Central memory CD8-positive, alpha-beta T cell (primary cell): ENCODE data around the gene ZNF600.
"Not testable (repeated sequence)": the region's sequence is repeated elsewhere in the genome, so short reads cannot be mapped to it uniquely, and the experiment has no call there.

Experiments used
- ATAC-seq: fragments of 150-1000 bp; cut with Tn5 transposase; replicated peaks from 2 replicates; pipeline ENCODE4 v1.10.0; 2022; ENCODE audit warnings: mild to moderate bottlenecking, moderate FRiP score, moderate number of reproducible peaks; ENCODE audit not compliant: poor library complexity, severe bottlenecking; ENCODE audit errors: extremely low read depth
- DNase-seq, 2 donors: peaks; one replicate each; pipeline ENCODE4 v3.0.0; 2021; ENCODE audit warnings: low spot score in 2 of 2
- H3K27ac Mint-ChIP-seq: one replicate; pipeline ENCODE4 v1.8.0; 2022; ENCODE audit warnings: low read depth, mild to moderate bottlenecking, moderate library complexity, mixed read lengths
- H3K27me3 Mint-ChIP-seq: one replicate; pipeline ENCODE4 v1.8.0; 2022; ENCODE audit warnings: mixed read lengths
- H3K36me3 Mint-ChIP-seq: one replicate; pipeline ENCODE4 v1.8.0; 2022; ENCODE audit warnings: mild to moderate bottlenecking, moderate library complexity, mixed read lengths; ENCODE audit not compliant: insufficient read depth
- H3K4me1 Mint-ChIP-seq: one replicate; pipeline ENCODE4 v1.8.0; 2022; ENCODE audit warnings: mixed read lengths
- H3K4me3 Mint-ChIP-seq: one replicate; pipeline ENCODE4 v1.8.0; 2022; ENCODE audit warnings: mild to moderate bottlenecking, moderate library complexity, mixed read lengths
- H3K9me3 Mint-ChIP-seq: one replicate; pipeline ENCODE4 v1.8.0; 2022; ENCODE audit warnings: mixed read lengths

Gene ZNF600

GRCh38 chr19:52734893-52735661, 51.5 kb downstream of the ZNF600 start, which contains the start of gene ZNF611:
Gene ZNF611 (minus strand): TSS chr19:52735044. CDS start chr19:52715894, 19,150 bp downstream.
- Mint-ChIP-seq H3K36me3 (peaks cover 8% of the 10 kb centered on the region), H3K9me3 (no peaks in the 10 kb centered on the region), H3K27ac (peak within 1 kb of the TSS; percentile 71), H3K4me3 (peak within 1 kb of the TSS; percentile 77), H3K27me3 (no peaks in the 10 kb centered on the region), H3K4me1 (peaks cover 13% of the 10 kb centered on the region)
- DNase-seq (peak; percentile 99), ATAC-seq (peak; percentile 98)

GRCh38 chr19:52734331-52734892, 52.2 kb downstream of the ZNF600 start:
- DNase-seq (no peak), ATAC-seq (peak; percentile 33)
- H3K27ac Mint-ChIP-seq: peak overlapping the region; percentile 71
- H3K4me1 Mint-ChIP-seq: peaks cover 13% of the 10 kb centered on the region
- H3K4me3 Mint-ChIP-seq: peak overlapping the region; percentile 77
- no peaks in the 10 kb centered on the region for H3K9me3 Mint-ChIP-seq
- no peaks in the 10 kb centered on the region for H3K27me3 Mint-ChIP-seq
- peaks cover 10% of the 10 kb centered on the region for H3K36me3 Mint-ChIP-seq

DNA sequence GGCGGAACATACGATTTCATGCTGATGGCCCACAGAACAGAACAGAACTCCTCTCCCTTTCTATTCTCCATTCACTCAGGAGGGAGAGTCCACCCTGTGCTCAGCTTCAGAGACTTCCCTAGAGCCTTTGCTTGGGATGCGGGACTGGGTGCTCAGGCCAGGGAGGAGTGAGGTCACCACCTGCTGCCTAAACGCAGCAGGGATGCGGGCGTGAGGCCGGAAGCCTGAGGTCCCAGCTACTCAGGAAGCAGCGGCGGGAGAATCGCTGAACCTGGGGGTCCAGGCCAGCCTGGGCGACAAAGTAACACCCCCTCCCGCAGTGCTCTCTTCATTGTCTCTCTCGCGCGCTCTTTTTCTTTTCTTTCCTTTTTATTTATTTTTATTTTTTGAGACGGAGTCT, 60.5 kb downstream of the ZNF600 start:
- H3K9me3 Mint-ChIP-seq, DNase-seq, H3K4me1 Mint-ChIP-seq, H3K27me3 Mint-ChIP-seq, ATAC-seq, H3K4me3 Mint-ChIP-seq: not testable (repeated sequence)
- Mint-ChIP-seq H3K36me3 (peaks cover 36% of the 10 kb centered on the region), H3K27ac (peak overlapping the region; percentile 82)

- H3K27ac Mint-ChIP-seq: no peak overlapping the region
- ATAC-seq: no peak
- H3K9me3 Mint-ChIP-seq: no peaks in the 10 kb centered on the region
Measured at GRCh38 chr19:52725528-52725961, 61.0 kb downstream of the ZNF600 start.

DNA sequence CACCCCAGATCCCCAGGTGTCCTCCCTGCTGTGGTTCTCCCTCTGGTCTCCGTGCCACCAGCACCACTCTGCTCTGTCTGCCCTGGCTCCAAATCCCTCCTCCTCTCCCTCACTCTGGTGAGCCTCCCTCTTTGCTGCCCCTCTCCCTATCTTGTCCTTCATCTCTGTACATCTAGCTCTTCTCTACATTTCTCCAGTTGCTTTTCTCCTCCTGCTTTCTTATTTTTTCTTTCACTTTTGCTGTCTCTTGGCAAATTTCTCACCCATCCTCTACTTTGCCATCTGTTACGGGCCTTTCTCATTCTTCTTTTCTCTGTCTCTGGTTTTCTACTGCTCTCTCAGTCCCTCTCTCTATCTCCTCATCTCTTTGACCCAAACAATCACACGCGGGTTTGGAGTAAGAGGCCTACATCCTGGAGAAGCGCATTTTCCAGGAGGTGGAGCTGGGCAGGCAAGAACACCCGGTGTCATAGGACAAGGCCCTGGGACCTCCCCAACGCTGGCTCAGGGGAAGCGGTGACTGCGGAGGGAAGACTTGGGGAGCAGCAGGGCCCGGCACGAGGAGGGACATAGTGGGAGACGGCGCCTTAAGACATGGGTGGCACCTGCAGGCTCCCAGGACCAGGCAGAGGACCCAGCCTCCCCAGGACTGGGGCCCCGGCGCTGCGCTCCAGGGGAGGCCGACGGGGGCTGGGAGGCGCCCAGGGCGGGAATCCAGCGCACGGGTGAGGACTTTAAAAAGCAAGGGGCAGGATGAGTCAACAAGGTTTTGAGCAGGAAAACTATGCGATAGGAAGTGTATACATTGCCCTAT, 61.7 kb downstream of the ZNF600 start:
- no peak overlapping the region for H3K4me3 Mint-ChIP-seq
- no peak overlapping the region for H3K27ac Mint-ChIP-seq
- no peaks in the 10 kb centered on the region for H3K27me3 Mint-ChIP-seq
- peaks cover 6% of the 10 kb centered on the region for H3K4me1 Mint-ChIP-seq
- DNase-seq: no peak
- ATAC-seq: no peak
- H3K9me3 Mint-ChIP-seq: no peaks in the 10 kb centered on the region
- peaks cover 33% of the 10 kb centered on the region for H3K36me3 Mint-ChIP-seq

More at GRCh38 chr19:52725528-52725961, 61.0 kb downstream of the ZNF600 start:
- no peak overlapping the region for H3K4me3 Mint-ChIP-seq
- H3K27me3 Mint-ChIP-seq: no peaks in the 10 kb centered on the region
- peaks cover 6% of the 10 kb centered on the region for H3K4me1 Mint-ChIP-seq
- DNase-seq: no peak
- peaks cover 35% of the 10 kb centered on the region for H3K36me3 Mint-ChIP-seq

DNA sequence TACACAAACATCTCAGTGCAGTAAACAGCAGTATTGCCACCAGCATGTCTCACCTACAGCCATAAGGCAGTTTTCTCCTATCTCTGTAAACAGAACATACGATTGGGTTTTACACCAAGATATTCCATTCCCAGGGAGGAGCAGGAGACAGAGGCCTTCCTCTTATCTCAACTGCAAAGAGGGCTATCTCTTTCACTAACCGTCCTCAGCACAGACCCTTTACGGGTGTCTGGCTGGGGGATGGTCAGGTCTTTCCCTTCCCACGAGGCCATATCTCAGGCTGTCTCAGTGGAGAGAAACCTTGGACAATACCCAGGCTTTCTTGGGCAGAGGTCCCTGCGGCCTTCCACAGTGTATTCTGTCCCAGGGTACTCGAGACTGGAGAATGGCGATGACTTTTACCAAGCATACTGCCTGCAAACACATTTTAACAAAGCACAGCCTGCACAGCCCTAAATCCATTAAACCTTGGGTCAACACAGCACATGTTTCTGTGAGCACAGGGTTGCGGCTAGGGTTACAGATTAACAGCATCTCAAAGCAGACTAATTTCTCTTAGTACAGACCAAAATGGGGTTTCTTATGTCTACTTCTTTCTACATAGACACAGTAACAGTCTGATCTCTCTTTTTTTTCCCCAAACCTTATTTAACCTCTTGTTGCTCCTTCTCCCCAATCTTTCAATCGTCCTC, 62.5 kb downstream of the ZNF600 start:
- DNase-seq, H3K27ac Mint-ChIP-seq: not testable (repeated sequence)

DNA sequence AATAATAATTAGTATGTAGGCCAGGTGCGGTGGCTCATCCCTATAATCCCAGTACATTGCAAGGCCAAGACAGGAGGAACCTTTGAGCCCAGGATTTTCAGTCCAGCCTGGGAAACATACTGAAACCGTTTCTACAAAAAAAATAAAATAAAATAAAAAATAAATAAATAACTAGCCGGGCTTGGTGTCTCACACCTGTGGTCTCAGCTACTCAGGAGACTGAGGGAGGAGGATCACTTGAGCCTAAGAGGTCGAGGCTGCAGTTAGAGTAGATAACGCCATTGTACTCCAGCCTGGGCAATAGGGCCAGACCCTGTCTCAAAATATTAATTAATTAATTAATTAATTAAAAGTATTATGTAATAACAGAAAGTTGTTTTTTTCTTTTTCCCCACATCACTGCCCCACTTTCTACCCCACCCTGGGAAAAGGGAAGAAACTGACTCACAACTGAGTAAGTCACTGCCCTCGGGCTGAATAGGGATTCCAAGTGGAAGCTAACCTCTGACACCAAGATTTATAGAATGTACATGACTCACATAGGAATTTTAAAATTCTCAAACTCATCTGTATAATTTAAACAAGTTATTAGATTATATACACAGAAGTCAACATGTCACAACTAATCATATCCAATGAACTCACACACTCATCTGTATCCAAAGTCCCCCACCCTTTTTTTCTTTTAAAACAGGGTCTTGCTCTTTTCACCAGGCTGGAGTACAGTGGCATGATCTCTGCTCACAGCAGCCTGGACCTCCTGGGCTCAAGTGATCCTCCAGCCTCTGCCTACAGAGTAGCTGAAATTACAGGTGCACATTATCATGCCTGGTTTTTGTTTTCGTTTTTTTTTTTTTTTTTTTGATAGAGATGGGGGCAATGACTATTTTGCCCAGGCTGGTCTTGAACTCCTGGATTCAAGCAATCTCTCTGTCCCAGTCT, 64.3 kb downstream of the ZNF600 start:
- no peaks in the 10 kb centered on the region for H3K27me3 Mint-ChIP-seq
- H3K36me3 Mint-ChIP-seq: peaks cover 24% of the 10 kb centered on the region
- H3K4me3 Mint-ChIP-seq: no peak overlapping the region
- DNase-seq (no peak), ATAC-seq (no peak)
- H3K9me3 Mint-ChIP-seq: no peaks in the 10 kb centered on the region
- H3K4me1 Mint-ChIP-seq: peaks cover 13% of the 10 kb centered on the region
- peak overlapping the region; percentile 37 for H3K27ac Mint-ChIP-seq

More for the DNA sequence above, 62.5 kb downstream of the ZNF600 start:
- H3K4me1 Mint-ChIP-seq: peaks cover 12% of the 10 kb centered on the region
- H3K4me3 Mint-ChIP-seq, H3K27me3 Mint-ChIP-seq, ATAC-seq, H3K9me3 Mint-ChIP-seq: not testable (repeated sequence)
- peaks cover 31% of the 10 kb centered on the region for H3K36me3 Mint-ChIP-seq

GRCh38 chr19:52720541-52720940, 66.0 kb downstream of the ZNF600 start:
- ATAC-seq, H3K27ac Mint-ChIP-seq, H3K9me3 Mint-ChIP-seq, DNase-seq, H3K27me3 Mint-ChIP-seq, H3K4me3 Mint-ChIP-seq: not testable (repeated sequence)
- H3K36me3 Mint-ChIP-seq: peaks cover 16% of the 10 kb centered on the region
- H3K4me1 Mint-ChIP-seq: peaks cover 28% of the 10 kb centered on the region

DNA sequence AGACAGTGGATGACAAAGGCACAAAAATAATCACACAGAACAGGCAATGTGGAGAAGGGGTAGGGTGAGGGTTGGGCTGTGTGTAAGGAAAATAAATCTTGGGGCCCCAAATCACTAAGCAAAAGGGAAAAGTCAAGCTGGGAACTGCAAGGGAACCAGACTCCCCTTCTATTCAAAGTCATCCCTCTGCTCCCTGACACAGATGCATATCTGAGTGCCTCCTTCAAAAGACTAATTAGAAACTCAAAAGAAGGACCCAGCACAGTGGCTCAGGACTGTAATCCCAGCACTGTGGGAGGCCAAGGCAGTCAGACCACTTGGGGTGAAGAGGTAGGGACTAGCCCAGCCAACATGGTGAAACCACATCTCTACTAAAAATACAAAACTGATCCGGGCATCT, 70.1 kb downstream of the ZNF600 start:
- H3K36me3 Mint-ChIP-seq: peaks cover 19% of the 10 kb centered on the region

DNA sequence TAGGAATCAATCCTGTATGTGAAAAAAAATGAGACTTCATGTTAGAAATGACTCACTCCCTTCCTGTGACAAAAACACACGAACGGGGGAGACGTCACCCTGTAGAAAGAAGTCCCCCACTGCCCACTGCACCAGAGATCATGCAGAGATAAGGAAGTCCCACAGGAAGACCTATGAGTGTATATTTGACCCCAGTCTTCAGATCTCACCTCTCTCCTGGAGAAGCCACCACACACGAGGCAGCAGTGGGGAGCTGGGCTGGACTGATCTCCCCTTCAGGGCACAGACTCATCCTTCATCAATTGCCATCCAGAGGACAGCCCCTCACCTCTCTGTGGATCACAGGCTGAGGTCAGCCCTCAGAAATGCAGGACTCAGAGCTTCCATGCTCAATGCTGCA, 70.7 kb downstream of the ZNF600 start:
- H3K36me3 Mint-ChIP-seq: peaks cover 25% of the 10 kb centered on the region
- peak overlapping the region; percentile 52 for H3K4me3 Mint-ChIP-seq
- H3K4me1 Mint-ChIP-seq: peaks cover 35% of the 10 kb centered on the region
- peak overlapping the region; percentile 78 for H3K27ac Mint-ChIP-seq
- H3K27me3 Mint-ChIP-seq, H3K9me3 Mint-ChIP-seq: not testable (repeated sequence)
- DNase-seq (peak in 1 of 2 donors; percentile 13), ATAC-seq (peak; percentile 86)

More for the DNA sequence above, 70.1 kb downstream of the ZNF600 start:
- no peak for ATAC-seq
- Mint-ChIP-seq H3K9me3 (no peaks in the 10 kb centered on the region), H3K4me3 (no peak overlapping the region), H3K27me3 (no peaks in the 10 kb centered on the region), H3K27ac (peak overlapping the region; percentile 78), H3K4me1 (peaks cover 35% of the 10 kb centered on the region)
- DNase-seq: no peak

- peak; percentile 32 for ATAC-seq
- H3K27me3 Mint-ChIP-seq, H3K4me3 Mint-ChIP-seq, H3K9me3 Mint-ChIP-seq, DNase-seq: not testable (repeated sequence)
- Mint-ChIP-seq H3K4me1 (peaks cover 35% of the 10 kb centered on the region), H3K36me3 (peaks cover 28% of the 10 kb centered on the region), H3K27ac (peak overlapping the region; percentile 78)
Measured at GRCh38 chr19:52715330-52715729, 71.3 kb downstream of the ZNF600 start.
